Spleen (tissue), 11 donors: ENCODE measurements around the gene MOB3B. TPM values are rescaled to one million over a fixed set of nuclear protein-coding genes. Genes with fewer than 3 reads are reported as not detected.

Source experiments
- DNase-seq: peaks from one replicate; pipeline ENCODE4 v3.0.0-alpha.2; 2020
- H3K27ac ChIP-seq, 8 donors: fragments of 200-600 bp; sonication (generic) in 7 of 8; 1 replicate in 4 of 8; 2 replicates in 4 of 8; pipeline versions ENCODE4 v1.5.0 to v1.8.0; 2016 to 2021; ENCODE audit warnings: inconsistent platforms in 4 of 8, mild to moderate bottlenecking in 4 of 8, moderate library complexity in 1 of 8
- H3K27me3 ChIP-seq, 7 donors: fragments of 200-600 bp; sonication (generic) in 6 of 7; replicated peaks in 1 of 7; 1 replicate in 4 of 7; 2 replicates in 3 of 7; pipeline versions ENCODE4 v1.5.0 to v1.8.0; 2016 to 2021; ENCODE audit warnings: inconsistent platforms in 3 of 7, mild to moderate bottlenecking in 1 of 7
- H3K36me3 ChIP-seq, 6 donors: fragments of 200-600 bp; sonication (generic) in 5 of 6; 1 replicate in 4 of 6; 2 replicates in 2 of 6; pipeline versions ENCODE4 v1.5.0 to v1.8.0; 2016 to 2021; ENCODE audit warnings: inconsistent platforms in 2 of 6
- H3K4me1 ChIP-seq, 6 donors: fragments of 200-600 bp; sonication (generic) in 5 of 6; 1 replicate in 3 of 6; 2 replicates in 3 of 6; pipeline versions ENCODE4 v1.5.0 to v1.8.0; 2016 to 2021; ENCODE audit warnings: inconsistent platforms in 3 of 6
- H3K4me3 ChIP-seq, 8 donors: fragments of 200-600 bp; sonication (generic) in 7 of 8; 1 replicate in 4 of 8; 2 replicates in 4 of 8; pipeline versions ENCODE4 v1.5.0 to v1.8.0; 2016 to 2021; ENCODE audit warnings: inconsistent platforms in 4 of 8, mild to moderate bottlenecking in 4 of 8, moderate library complexity in 2 of 8
- H3K9me3 ChIP-seq, 8 donors: fragments of 200-600 bp; sonication (generic) in 7 of 8; 1 replicate in 4 of 8; 2 replicates in 4 of 8; pipeline versions ENCODE4 v1.5.0 to v1.8.0; 2016 to 2021; ENCODE audit warnings: inconsistent platforms in 4 of 8
- POLR2A ChIP-seq, 3 donors: fragments of 450-650 bp; IDR thresholded peaks; one replicate each; pipeline ENCODE4 v1.5.1; 2017; ENCODE audit warnings: antibody characterized with exemption in 3 of 3, mild to moderate bottlenecking in 1 of 3
- POLR2AphosphoS5 ChIP-seq, 3 donors: sonication (generic); formaldehyde crosslinking; IDR thresholded peaks; one replicate each; pipeline ENCODE4 v1.5.1; 2017; ENCODE audit warnings: antibody characterized with exemption in 3 of 3
- WGBS, 5 donors: extraction: QIAGEN DNeasy Blood & Tissue Kit in 3 of 5; methylation state at CpG; one replicate each; pipeline versions ENCODE4 v1.1.5 to v1.1.7; 2013 to 2018; 5-methylcytosine and 5-hydroxymethylcytosine counted together
- intact Hi-C: fragments of 100-400 bp; cut with DNase I; formaldehyde crosslinking; loops from one replicate; pipeline ENCODE4 v1.15.0; 2023; ENCODE audit warnings: low total_unique reads
- polyA plus RNA-seq, 3 donors: library from polyadenylated mRNA; stranded (reverse); fragments of 200-250 nt; gene quantifications; one replicate each; pipeline ENCODE4 v1.2.1, GENCODE V29; 2013
- total RNA-seq, 7 donors: library from RNA; depleted of rRNA in 3 of 7; stranded (reverse); fragments of >200 nt in 3 of 7; fragmentation: NEBNext Ultra II Directional in 4 of 7; extraction: Animal tissue kit (Norgen Biotek cat#: 25700) in 4 of 7; gene quantifications; one replicate each; pipeline versions ENCODE4 v1.1.0 to v1.2.1, GENCODE V29; 2016 to 2021
- TF ChIP-seq, protein P1 (sequence below), 11 experiments: fragments of 200-600 bp in 7 of 11; fragments of 450-650 bp in 4 of 11; sonication (generic) in 4 of 11; IDR thresholded peaks in 8 of 11; conservative IDR thresholded peaks in 3 of 11; 1 replicate in 7 of 11; 2 replicates in 4 of 11; pipeline versions ENCODE4 v1.4.0 to v1.8.0; 2016 to 2021; ENCODE audit warnings: antibody characterized with exemption in 11 of 11, inconsistent platforms in 4 of 11, mild to moderate bottlenecking in 1 of 11
- donor health status: healthy with polysubstance abuse.
- donor health status: DM: no; HTN: no; CAD: no; lungs with moderate emphysema.
- donor health status: DM: no; HTN: no; CAD: no.
- donor health status: Bipolar disorder and iron deficiency.
- donor health status: healthy.
- donor health status: DM: no; HTN: no; CAD: no.
- donor health status: DM: yes; HTN: yes; CAD: no.

MOB3B gene
- total and polyA plus RNA-seq, 10 donors = 9.4 to 27.7 (median 19.9) TPM

GRCh38 chr9:27408001-27408400 is 121.6 kb downstream of the MOB3B start:
- no peak for DNase-seq
- Histone ChIP-seq H3K4me1 (peaks cover 0 to 36% (median 13%) of the 10 kb centered on the region in 6 donors), H3K9me3 (no peaks in the 10 kb centered on the region), H3K36me3 (no peaks in the 10 kb centered on the region), H3K4me3 (no peak overlapping the region), H3K27me3 (no peaks in the 10 kb centered on the region), H3K27ac (peak overlapping the region in 5 of 8 donors; percentile 7 to 69 (median 44))
- 73 to 84% (median 79%) methylated on average over 5 of the region's 5 CpGs for WGBS, 5 donors
- intact Hi-C loops = no loop called here
- TF ChIP-seq, protein P1, sequence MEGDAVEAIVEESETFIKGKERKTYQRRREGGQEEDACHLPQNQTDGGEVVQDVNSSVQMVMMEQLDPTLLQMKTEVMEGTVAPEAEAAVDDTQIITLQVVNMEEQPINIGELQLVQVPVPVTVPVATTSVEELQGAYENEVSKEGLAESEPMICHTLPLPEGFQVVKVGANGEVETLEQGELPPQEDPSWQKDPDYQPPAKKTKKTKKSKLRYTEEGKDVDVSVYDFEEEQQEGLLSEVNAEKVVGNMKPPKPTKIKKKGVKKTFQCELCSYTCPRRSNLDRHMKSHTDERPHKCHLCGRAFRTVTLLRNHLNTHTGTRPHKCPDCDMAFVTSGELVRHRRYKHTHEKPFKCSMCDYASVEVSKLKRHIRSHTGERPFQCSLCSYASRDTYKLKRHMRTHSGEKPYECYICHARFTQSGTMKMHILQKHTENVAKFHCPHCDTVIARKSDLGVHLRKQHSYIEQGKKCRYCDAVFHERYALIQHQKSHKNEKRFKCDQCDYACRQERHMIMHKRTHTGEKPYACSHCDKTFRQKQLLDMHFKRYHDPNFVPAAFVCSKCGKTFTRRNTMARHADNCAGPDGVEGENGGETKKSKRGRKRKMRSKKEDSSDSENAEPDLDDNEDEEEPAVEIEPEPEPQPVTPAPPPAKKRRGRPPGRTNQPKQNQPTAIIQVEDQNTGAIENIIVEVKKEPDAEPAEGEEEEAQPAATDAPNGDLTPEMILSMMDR (IDR thresholded peaks at IDR 0.05 in 8 of 11, conservative IDR thresholded peaks at IDR 0.05 in 3 of 11) = no peak
- TF ChIP-seq POLR2AphosphoS5 (IDR thresholded peaks at IDR 0.05) = no peak
- TF ChIP-seq POLR2A (IDR thresholded peaks at IDR 0.05) = no peak

DNA sequence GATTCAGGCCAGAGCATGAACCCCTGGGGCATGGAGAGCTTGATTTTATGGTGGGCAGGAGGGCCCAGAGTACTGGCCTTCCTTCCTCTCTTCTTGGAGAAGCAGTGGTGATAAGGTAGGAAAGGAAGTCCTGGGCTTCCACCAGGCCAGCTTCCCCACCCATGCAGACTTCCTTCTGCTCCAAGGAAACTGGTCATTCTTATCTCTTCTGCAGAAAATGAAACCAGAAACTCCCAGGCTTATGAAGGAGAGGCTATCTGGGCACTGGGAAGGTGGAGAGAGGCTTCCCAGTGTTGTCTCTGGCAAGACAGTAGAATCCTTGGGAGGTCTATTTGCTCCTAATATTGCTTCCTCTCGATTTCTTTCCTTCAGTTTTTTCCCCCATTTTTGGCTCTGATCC is 122.1 kb downstream of the MOB3B start:
- H3K36me3 ChIP-seq = no peaks in the 10 kb centered on the region
- no peak for DNase-seq
- no peaks in the 10 kb centered on the region for H3K9me3 ChIP-seq
- H3K27me3 ChIP-seq = no peaks in the 10 kb centered on the region
- H3K4me3 ChIP-seq = no peak overlapping the region
- intact Hi-C loops = no loop called here
- peak overlapping the region in 5 of 8 donors; percentile 7 to 69 (median 47) for H3K27ac ChIP-seq
- 29 to 68% (median 52%) methylated on average over 1 of the region's 1 CpG for WGBS, 5 donors
- peaks cover 0 to 32% (median 11%) of the 10 kb centered on the region in 6 donors for H3K4me1 ChIP-seq
- TF ChIP-seq POLR2A (IDR thresholded peaks at IDR 0.05) (no peak), POLR2AphosphoS5 (IDR thresholded peaks at IDR 0.05) (no peak)
- TF ChIP-seq, protein P1 (IDR thresholded peaks at IDR 0.05 in 8 of 11, conservative IDR thresholded peaks at IDR 0.05 in 3 of 11) = no peak

- Histone ChIP-seq H3K4me3 (no peak overlapping the region), H3K9me3 (no peaks in the 10 kb centered on the region), H3K27me3 (no peaks in the 10 kb centered on the region), H3K36me3 (no peaks in the 10 kb centered on the region), H3K27ac (no peak overlapping the region), H3K4me1 (peaks cover 0 to 31% (median 9%) of the 10 kb centered on the region in 6 donors)
- intact Hi-C loops = no loop called here
- no peak for TF ChIP-seq POLR2AphosphoS5 (IDR thresholded peaks at IDR 0.05)
- no peak for TF ChIP-seq POLR2A (IDR thresholded peaks at IDR 0.05)
- TF ChIP-seq, protein P1 (IDR thresholded peaks at IDR 0.05 in 8 of 11, conservative IDR thresholded peaks at IDR 0.05 in 3 of 11) = no peak
- DNase-seq = no peak
These were observed 125.0 kb downstream of the MOB3B start for GRCh38 chr9:27404661-27405060.

DNA sequence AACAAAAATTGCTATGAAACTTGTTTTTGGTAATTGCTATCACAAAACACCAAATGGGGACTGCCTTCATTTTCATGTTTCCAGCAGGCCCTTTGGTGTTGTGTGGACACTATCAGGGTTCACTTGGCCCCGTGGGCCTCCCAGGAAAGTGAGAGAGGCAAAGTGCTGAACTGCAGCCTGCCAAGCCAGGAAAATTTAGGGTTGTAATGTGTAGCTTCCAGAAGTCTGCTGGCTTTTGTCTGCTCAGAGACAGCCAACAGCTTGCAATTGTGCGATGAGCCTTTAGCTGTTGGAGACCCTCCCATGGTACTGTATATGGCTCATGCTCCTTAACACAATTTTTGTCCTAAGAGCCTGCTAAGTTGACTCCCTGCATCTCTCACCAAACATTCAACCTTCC is 127.0 kb downstream of the MOB3B start:
- H3K4me1 ChIP-seq = peaks cover 0 to 31% (median 5%) of the 10 kb centered on the region in 6 donors
- no peak overlapping the region for H3K27ac ChIP-seq
- no peak for DNase-seq
- TF ChIP-seq POLR2A (IDR thresholded peaks at IDR 0.05) = no peak
- TF ChIP-seq, protein P1 (IDR thresholded peaks at IDR 0.05 in 8 of 11, conservative IDR thresholded peaks at IDR 0.05 in 3 of 11) = no peak
- no peak for TF ChIP-seq POLR2AphosphoS5 (IDR thresholded peaks at IDR 0.05)
- WGBS, 5 donors = 78 to 96% (median 89%) methylated on average over 2 of the region's 2 CpGs
- intact Hi-C loops = no loop called here
- no peaks in the 10 kb centered on the region for H3K9me3 ChIP-seq
- H3K4me3 ChIP-seq = no peak overlapping the region
- no peaks in the 10 kb centered on the region for H3K27me3 ChIP-seq
- H3K36me3 ChIP-seq = no peaks in the 10 kb centered on the region
